ENCODE results near the gene MGAT5.

The MGAT5 gene

GRCh38 chr2:134379722-134380121 is 125.8 kb downstream of the MGAT5 start:
- Mint-ChIP-seq H3K36me3 (ENCODE audit: low read depth) (peaks cover 87% of the 10 kb centered on the region), H3K9me3 (no peaks in the 10 kb centered on the region), H3K4me1 (ENCODE audit: low read depth) (no peaks in the 10 kb centered on the region), H3K4me3 (no peak overlapping the region), H3K27ac (no peak overlapping the region), H3K27me3 (no peaks in the 10 kb centered on the region)
- intact Hi-C loops (cut with micrococcal nuclease): no loop called here

- Mint-ChIP-seq H3K27ac (no peak overlapping the region), H3K4me3 (no peak overlapping the region), H3K9me3 (no peaks in the 10 kb centered on the region), H3K36me3 (ENCODE audit: low read depth) (peaks cover 87% of the 10 kb centered on the region), H3K4me1 (ENCODE audit: low read depth) (no peaks in the 10 kb centered on the region), H3K27me3 (no peaks in the 10 kb centered on the region)
- intact Hi-C loops (cut with micrococcal nuclease): no loop called here
Observed at GRCh38 chr2:134381141-134381540, 127.3 kb downstream of the MGAT5 start.

GRCh38 chr2:134384131-134384530 is 130.3 kb downstream of the MGAT5 start:
- H3K36me3 Mint-ChIP-seq (ENCODE audit: low read depth): peaks cover 77% of the 10 kb centered on the region

GRCh38 chr2:134385195-134385594 is 131.3 kb downstream of the MGAT5 start:
- peaks cover 76% of the 10 kb centered on the region for H3K36me3 Mint-ChIP-seq (ENCODE audit: low read depth)
- H3K9me3 Mint-ChIP-seq: no peaks in the 10 kb centered on the region
- intact Hi-C loops (cut with micrococcal nuclease): no loop called here
- H3K27ac Mint-ChIP-seq: no peak overlapping the region
- H3K4me1 Mint-ChIP-seq (ENCODE audit: low read depth): no peaks in the 10 kb centered on the region
- H3K4me3 Mint-ChIP-seq: no peak overlapping the region
- no peaks in the 10 kb centered on the region for H3K27me3 Mint-ChIP-seq

More at GRCh38 chr2:134384131-134384530, 130.3 kb downstream of the MGAT5 start:
- H3K9me3 Mint-ChIP-seq: no peaks in the 10 kb centered on the region
- H3K27ac Mint-ChIP-seq: no peak overlapping the region
- H3K4me1 Mint-ChIP-seq (ENCODE audit: low read depth): no peaks in the 10 kb centered on the region
- H3K4me3 Mint-ChIP-seq: no peak overlapping the region
- intact Hi-C loops (cut with micrococcal nuclease): no loop called here
- no peaks in the 10 kb centered on the region for H3K27me3 Mint-ChIP-seq

- Mint-ChIP-seq H3K4me3 (no peak overlapping the region), H3K27ac (no peak overlapping the region), H3K9me3 (no peaks in the 10 kb centered on the region), H3K4me1 (ENCODE audit: low read depth) (peaks cover 7% of the 10 kb centered on the region), H3K36me3 (ENCODE audit: low read depth) (peaks cover 73% of the 10 kb centered on the region), H3K27me3 (no peaks in the 10 kb centered on the region)
- intact Hi-C loops (cut with micrococcal nuclease): no loop called here
Observed at GRCh38 chr2:134386310-134386709, 132.4 kb downstream of the MGAT5 start.

GRCh38 chr2:134389381-134389780 is 135.5 kb downstream of the MGAT5 start:
- intact Hi-C loops (cut with micrococcal nuclease): no loop called here
- peaks cover 65% of the 10 kb centered on the region for H3K36me3 Mint-ChIP-seq (ENCODE audit: low read depth)
- no peaks in the 10 kb centered on the region for H3K27me3 Mint-ChIP-seq
- H3K4me3 Mint-ChIP-seq: no peak overlapping the region
- peaks cover 13% of the 10 kb centered on the region for H3K4me1 Mint-ChIP-seq (ENCODE audit: low read depth)
- no peaks in the 10 kb centered on the region for H3K9me3 Mint-ChIP-seq
- H3K27ac Mint-ChIP-seq: no peak overlapping the region

- H3K27ac Mint-ChIP-seq: no peak overlapping the region
- no peak overlapping the region for H3K4me3 Mint-ChIP-seq
- H3K9me3 Mint-ChIP-seq: no peaks in the 10 kb centered on the region
- H3K4me1 Mint-ChIP-seq (ENCODE audit: low read depth): peaks cover 13% of the 10 kb centered on the region
- H3K36me3 Mint-ChIP-seq (ENCODE audit: low read depth): peaks cover 47% of the 10 kb centered on the region
- intact Hi-C loops (cut with micrococcal nuclease): no loop called here
- H3K27me3 Mint-ChIP-seq: no peaks in the 10 kb centered on the region
Observed at GRCh38 chr2:134391751-134392160, 137.9 kb downstream of the MGAT5 start.

GRCh38 chr2:134392442-134393074 is 138.7 kb downstream of the MGAT5 start:
- no peak overlapping the region for H3K4me3 Mint-ChIP-seq
- H3K27me3 Mint-ChIP-seq: no peaks in the 10 kb centered on the region
- peaks cover 13% of the 10 kb centered on the region for H3K4me1 Mint-ChIP-seq (ENCODE audit: low read depth)
- intact Hi-C loops (cut with micrococcal nuclease): no loop called here
- H3K27ac Mint-ChIP-seq: no peak overlapping the region
- peaks cover 50% of the 10 kb centered on the region for H3K36me3 Mint-ChIP-seq (ENCODE audit: low read depth)
- no peaks in the 10 kb centered on the region for H3K9me3 Mint-ChIP-seq

- peaks cover 14% of the 10 kb centered on the region for H3K4me1 Mint-ChIP-seq (ENCODE audit: low read depth)
- intact Hi-C loops (cut with micrococcal nuclease): no loop called here
- no peak overlapping the region for H3K27ac Mint-ChIP-seq
- H3K4me3 Mint-ChIP-seq: no peak overlapping the region
- peaks cover 50% of the 10 kb centered on the region for H3K36me3 Mint-ChIP-seq (ENCODE audit: low read depth)
- H3K9me3 Mint-ChIP-seq: no peaks in the 10 kb centered on the region
- no peaks in the 10 kb centered on the region for H3K27me3 Mint-ChIP-seq
Observed at GRCh38 chr2:134393075-134393461, 139.2 kb downstream of the MGAT5 start.

GRCh38 chr2:134395779-134396178 is 141.9 kb downstream of the MGAT5 start:
- peaks cover 62% of the 10 kb centered on the region for H3K36me3 Mint-ChIP-seq (ENCODE audit: low read depth)
- H3K4me1 Mint-ChIP-seq (ENCODE audit: low read depth): peaks cover 26% of the 10 kb centered on the region
- no peak overlapping the region for H3K27ac Mint-ChIP-seq
- no peaks in the 10 kb centered on the region for H3K27me3 Mint-ChIP-seq
- intact Hi-C loops (cut with micrococcal nuclease): no loop called here
- H3K9me3 Mint-ChIP-seq: no peaks in the 10 kb centered on the region
- no peak overlapping the region for H3K4me3 Mint-ChIP-seq

GRCh38 chr2:134396493-134396892 is 142.6 kb downstream of the MGAT5 start:
- Mint-ChIP-seq H3K9me3 (no peaks in the 10 kb centered on the region), H3K36me3 (ENCODE audit: low read depth) (peaks cover 61% of the 10 kb centered on the region), H3K4me1 (ENCODE audit: low read depth) (peaks cover 26% of the 10 kb centered on the region), H3K27ac (no peak overlapping the region), H3K27me3 (no peaks in the 10 kb centered on the region), H3K4me3 (no peak overlapping the region)
- intact Hi-C loops (cut with micrococcal nuclease): no loop called here

GRCh38 chr2:134397146-134397896 is 143.4 kb downstream of the MGAT5 start:
- intact Hi-C loops (cut with micrococcal nuclease): no loop called here
- Mint-ChIP-seq H3K27me3 (no peaks in the 10 kb centered on the region), H3K9me3 (no peaks in the 10 kb centered on the region), H3K4me1 (ENCODE audit: low read depth) (peaks cover 22% of the 10 kb centered on the region), H3K27ac (no peak overlapping the region), H3K4me3 (no peak overlapping the region), H3K36me3 (ENCODE audit: low read depth) (peaks cover 57% of the 10 kb centered on the region)

GRCh38 chr2:134398300-134398699 is 144.4 kb downstream of the MGAT5 start:
- Mint-ChIP-seq H3K27me3 (no peaks in the 10 kb centered on the region), H3K9me3 (no peaks in the 10 kb centered on the region), H3K27ac (no peak overlapping the region), H3K36me3 (ENCODE audit: low read depth) (peaks cover 63% of the 10 kb centered on the region), H3K4me3 (no peak overlapping the region), H3K4me1 (ENCODE audit: low read depth) (peaks cover 22% of the 10 kb centered on the region)
- intact Hi-C loops (cut with micrococcal nuclease): no loop called here

- no peaks in the 10 kb centered on the region for H3K27me3 Mint-ChIP-seq
- H3K9me3 Mint-ChIP-seq: no peaks in the 10 kb centered on the region
- peaks cover 27% of the 10 kb centered on the region for H3K4me1 Mint-ChIP-seq (ENCODE audit: low read depth)
- H3K27ac Mint-ChIP-seq: no peak overlapping the region
- intact Hi-C loops (cut with micrococcal nuclease): no loop called here
- H3K36me3 Mint-ChIP-seq (ENCODE audit: low read depth): peaks cover 71% of the 10 kb centered on the region
- no peak overlapping the region for H3K4me3 Mint-ChIP-seq
Observed at GRCh38 chr2:134399096-134399495, 145.2 kb downstream of the MGAT5 start.
